Inflammatory macrophage (primary cell): ENCODE measurements around the gene CRYBG1.
"Not testable (repeated sequence)": the region's sequence is repeated elsewhere in the genome, so short reads cannot be mapped to it uniquely, and the experiment has no call there.

Experiments
- DNase-seq, 2 donors: peaks; one replicate each; pipeline ENCODE4 v3.0.0-alpha.2; 2020 to 2022

Gene CRYBG1

GRCh38 chr6:106377061-106377540 lies 16.6 kb downstream of the CRYBG1 start:
- peak in 1 of 2 donors; percentile 13 for DNase-seq

- no peak for DNase-seq
Measured at GRCh38 chr6:106379951-106380350, 19.4 kb downstream of the CRYBG1 start.

- no peak for DNase-seq
Measured at GRCh38 chr6:106380407-106380806, 19.9 kb downstream of the CRYBG1 start.

GRCh38 chr6:106381223-106381622 lies 20.7 kb downstream of the CRYBG1 start:
- DNase-seq, result no peak

- no peak for DNase-seq
Measured at GRCh38 chr6:106381881-106382280, 21.4 kb downstream of the CRYBG1 start.

GRCh38 chr6:106383573-106383972 lies 23.1 kb downstream of the CRYBG1 start:
- DNase-seq, result peak; percentile 78 to 95

GRCh38 chr6:106385530-106385929 lies 25.0 kb downstream of the CRYBG1 start:
- DNase-seq, result no peak

- no peak for DNase-seq
Measured at GRCh38 chr6:106387875-106388274, 27.4 kb downstream of the CRYBG1 start.

- DNase-seq, result no peak
Measured at GRCh38 chr6:106390088-106390487, 29.6 kb downstream of the CRYBG1 start.

GRCh38 chr6:106396426-106397220 lies 36.1 kb downstream of the CRYBG1 start:
- no peak for DNase-seq

- DNase-seq, result no peak
Measured at GRCh38 chr6:106397431-106397830, 36.9 kb downstream of the CRYBG1 start.

- DNase-seq, result no peak
Measured at GRCh38 chr6:106398621-106399020, 38.1 kb downstream of the CRYBG1 start.

GRCh38 chr6:106405044-106405443 lies 44.5 kb downstream of the CRYBG1 start:
- not testable (repeated sequence) for DNase-seq

GRCh38 chr6:106411056-106411455 lies 50.5 kb downstream of the CRYBG1 start:
- DNase-seq, result no peak

GRCh38 chr6:106411643-106412200 lies 51.2 kb downstream of the CRYBG1 start:
- no peak for DNase-seq

- DNase-seq, result no peak
Measured at GRCh38 chr6:106413016-106413415, 52.5 kb downstream of the CRYBG1 start.

GRCh38 chr6:106413722-106414121 lies 53.2 kb downstream of the CRYBG1 start:
- DNase-seq, result no peak

- no peak for DNase-seq
Measured at GRCh38 chr6:106415921-106416320, 55.4 kb downstream of the CRYBG1 start.

GRCh38 chr6:106417572-106418147 lies 57.1 kb downstream of the CRYBG1 start:
- DNase-seq, result no peak

- no peak for DNase-seq
Measured at GRCh38 chr6:106419900-106420613, 59.5 kb downstream of the CRYBG1 start.

- no peak for DNase-seq
Measured at GRCh38 chr6:106421496-106421895, 61.0 kb downstream of the CRYBG1 start.

- no peak for DNase-seq
Measured at GRCh38 chr6:106422534-106422933, 62.0 kb downstream of the CRYBG1 start.

- no peak for DNase-seq
Measured at GRCh38 chr6:106425382-106425781, 64.9 kb downstream of the CRYBG1 start.
